ENCODE data around the gene MBNL1.

The MBNL1 gene, protein sequence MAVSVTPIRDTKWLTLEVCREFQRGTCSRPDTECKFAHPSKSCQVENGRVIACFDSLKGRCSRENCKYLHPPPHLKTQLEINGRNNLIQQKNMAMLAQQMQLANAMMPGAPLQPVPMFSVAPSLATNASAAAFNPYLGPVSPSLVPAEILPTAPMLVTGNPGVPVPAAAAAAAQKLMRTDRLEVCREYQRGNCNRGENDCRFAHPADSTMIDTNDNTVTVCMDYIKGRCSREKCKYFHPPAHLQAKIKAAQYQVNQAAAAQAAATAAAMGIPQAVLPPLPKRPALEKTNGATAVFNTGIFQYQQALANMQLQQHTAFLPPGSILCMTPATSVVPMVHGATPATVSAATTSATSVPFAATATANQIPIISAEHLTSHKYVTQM

DNA sequence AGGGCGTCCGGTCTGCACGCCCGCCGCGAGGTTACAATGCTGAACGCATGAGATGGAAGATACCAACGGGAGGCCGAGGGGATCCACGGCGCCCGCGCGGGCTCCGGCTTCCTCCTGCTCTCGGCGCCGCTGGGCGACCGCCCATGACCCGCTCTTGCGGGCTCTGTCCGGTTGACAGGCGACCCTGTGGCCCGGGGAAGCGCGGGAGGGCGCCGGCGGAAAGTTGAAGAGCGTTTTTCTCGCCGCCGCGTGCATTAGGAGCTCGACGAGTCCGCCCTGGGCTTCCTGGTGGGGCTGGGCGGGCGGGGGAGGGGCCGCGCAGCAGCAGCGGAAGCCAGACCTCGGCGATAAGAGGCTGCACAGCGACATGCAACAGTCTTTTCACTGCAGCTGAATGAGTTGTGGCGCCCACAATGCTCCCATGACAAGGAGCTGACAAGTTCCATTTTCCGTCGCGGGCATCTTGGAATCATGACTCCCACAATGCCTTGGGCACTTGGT is at the start of gene MBNL1:
MBNL1 (plus strand) TSS at position 375 of the 501 bp plus-strand sequence. CDS start 31,265 bp downstream, outside the sequence.
- H3K4me3 ChIP-seq (ENCODE audit: low read depth, low read length): peak within 1 kb of the TSS; percentile 90
- DNase-seq (ENCODE audit: low read depth): peak; percentile 79
- no peak for TF ChIP-seq CTCF (conservative IDR thresholded peaks at IDR 0.05; ENCODE audit: low read depth, low read length)

DNA sequence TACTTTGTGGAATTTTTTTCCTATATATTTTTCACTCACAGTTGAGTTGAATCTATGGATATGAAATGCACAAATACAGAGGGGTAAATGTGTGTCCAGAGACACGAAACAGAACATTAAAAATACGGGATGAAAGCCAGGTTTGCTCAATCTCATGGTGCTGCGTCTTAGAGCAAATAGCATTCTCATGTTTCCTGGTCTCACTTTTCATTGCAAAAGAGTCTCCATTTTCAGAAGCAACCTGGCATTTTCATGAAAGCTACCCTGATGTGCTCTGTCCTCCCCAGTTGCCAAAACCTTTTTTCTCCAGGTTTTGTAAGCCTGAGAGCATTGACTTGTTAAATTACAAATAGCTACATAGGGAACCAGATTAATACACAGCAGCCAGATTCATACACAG is 49.5 kb upstream of the MBNL1 start:
- DNase-seq (ENCODE audit: low read depth): no peak
- H3K4me3 ChIP-seq (ENCODE audit: low read depth, low read length): no peak overlapping the region
- TF ChIP-seq CTCF (conservative IDR thresholded peaks at IDR 0.05; ENCODE audit: low read depth, low read length): no peak

GRCh38 chr3:152219769-152220255 is 48.9 kb upstream of the MBNL1 start:
- no peak for DNase-seq (ENCODE audit: low read depth)
- no peak for TF ChIP-seq CTCF (conservative IDR thresholded peaks at IDR 0.05; ENCODE audit: low read depth, low read length)
- H3K4me3 ChIP-seq (ENCODE audit: low read depth, low read length): no peak overlapping the region

- no peak overlapping the region for H3K4me3 ChIP-seq (ENCODE audit: low read depth, low read length)
- no peak for TF ChIP-seq CTCF (conservative IDR thresholded peaks at IDR 0.05; ENCODE audit: low read depth, low read length)
- peak; percentile 82 for DNase-seq (ENCODE audit: low read depth)
Measured at GRCh38 chr3:152222327-152222726, 46.4 kb upstream of the MBNL1 start.

DNA sequence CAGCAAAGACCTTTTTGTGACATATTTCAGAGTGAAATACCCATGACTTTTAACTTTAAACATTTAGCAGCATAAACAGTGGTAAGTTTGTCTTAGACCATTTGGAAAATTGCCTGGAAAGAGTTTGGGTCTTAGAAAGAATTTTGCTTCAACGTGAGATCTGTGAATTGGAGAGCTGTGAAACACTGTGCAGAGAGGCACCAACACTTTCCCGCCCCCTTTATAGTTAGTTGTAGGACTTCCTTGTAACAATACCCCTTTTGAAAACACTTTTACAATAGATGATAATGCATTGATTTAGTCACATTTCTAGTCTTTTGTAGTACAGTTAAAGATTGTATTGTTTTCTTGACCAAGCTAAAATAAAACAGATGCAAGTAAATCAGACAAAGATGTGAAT is 43.5 kb upstream of the MBNL1 start:
- DNase-seq (ENCODE audit: low read depth): peak; percentile 36
- no peak overlapping the region for H3K4me3 ChIP-seq (ENCODE audit: low read depth, low read length)
- TF ChIP-seq CTCF (conservative IDR thresholded peaks at IDR 0.05; ENCODE audit: low read depth, low read length): no peak

DNA sequence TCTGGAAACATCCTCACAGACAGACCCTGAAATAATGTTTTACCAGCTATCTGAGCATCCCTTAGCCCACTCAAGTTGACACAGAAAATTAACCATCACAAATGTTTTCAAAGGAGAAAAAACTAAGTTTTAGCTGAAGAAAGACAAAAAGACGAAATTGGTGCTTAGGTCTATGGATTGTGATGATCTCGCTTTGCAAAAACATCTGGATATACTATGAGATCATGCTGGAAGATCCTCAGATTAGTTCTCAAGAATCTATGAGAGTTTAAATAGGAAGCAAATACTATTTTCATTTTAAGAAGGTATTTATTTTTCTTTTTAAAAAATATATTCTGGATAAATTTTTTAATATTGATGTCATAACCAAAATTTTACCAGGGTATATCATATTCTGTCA is 42.6 kb upstream of the MBNL1 start:
- no peak overlapping the region for H3K4me3 ChIP-seq (ENCODE audit: low read depth, low read length)
- no peak for DNase-seq (ENCODE audit: low read depth)
- TF ChIP-seq CTCF (conservative IDR thresholded peaks at IDR 0.05; ENCODE audit: low read depth, low read length): no peak

- no peak for TF ChIP-seq CTCF (conservative IDR thresholded peaks at IDR 0.05; ENCODE audit: low read depth, low read length)
- no peak overlapping the region for H3K4me3 ChIP-seq (ENCODE audit: low read depth, low read length)
- DNase-seq (ENCODE audit: low read depth): no peak
Measured at GRCh38 chr3:152227027-152227426, 41.7 kb upstream of the MBNL1 start.
